GM12878 (cell line): Measurements from ENCODE around the gene DVL2. TPM values are rescaled to one million over a fixed set of nuclear protein-coding genes. Genes with fewer than 3 reads are reported as not detected.

Source experiments
- ATF2 ChIP-seq: IDR thresholded peaks from 2 replicates; pipeline ENCODE4 v1.6.1; 2012; ENCODE audit warnings: low read length, inconsistent platforms
- CEBPZ ChIP-seq: fragments of 150-350 bp; IDR thresholded peaks from 2 replicates; pipeline ENCODE4 v1.6.1; 2016; ENCODE audit warnings: low read depth, low read length
- EED ChIP-seq: sonication (generic); IDR thresholded peaks from 2 replicates; pipeline ENCODE4 v1.6.1; 2016; ENCODE audit warnings: antibody characterized with exemption, low read depth
- HSF1 ChIP-seq: fragments of 150-350 bp; IDR thresholded peaks from 2 replicates; pipeline ENCODE4 v1.6.1; 2014; ENCODE audit warnings: mild to moderate bottlenecking, low read depth, low read length
- IKZF1 ChIP-seq: fragments of 450-650 bp; conservative IDR thresholded peaks from 2 replicates; pipeline ENCODE4 v1.6.1; 2017; ENCODE audit warnings: antibody characterized with exemption, mild to moderate bottlenecking
- IRF4 ChIP-seq: IDR thresholded peaks from 2 replicates; pipeline ENCODE4 v1.6.1; 2011; ENCODE audit warnings: low read depth, low read length
- MLLT1 ChIP-seq: fragments of 450-650 bp; IDR thresholded peaks from 2 replicates; pipeline ENCODE4 v1.6.1; 2016; ENCODE audit warnings: mild to moderate bottlenecking
- MTA2 ChIP-seq: fragments of 450-650 bp; IDR thresholded peaks from 2 replicates; pipeline ENCODE4 v1.6.1; 2016; ENCODE audit warnings: low read depth, mild to moderate bottlenecking, moderate library complexity
- PAX8 ChIP-seq: fragments of 450-650 bp; IDR thresholded peaks from 2 replicates; pipeline ENCODE4 v1.6.1; 2017; ENCODE audit warnings: mild to moderate bottlenecking, moderate library complexity
- POLR2AphosphoS2 ChIP-seq: IDR thresholded peaks from 2 replicates; pipeline ENCODE4 v1.6.1; 2011; ENCODE audit warnings: low read depth, mild to moderate bottlenecking, low read length, improper control_type of control experiment, moderate library complexity
- REST ChIP-seq: IDR thresholded peaks from 2 replicates; pipeline ENCODE4 v1.6.1; 2012; ENCODE audit warnings: mild to moderate bottlenecking, low read depth, low read length
- RUNX3 ChIP-seq: IDR thresholded peaks from 2 replicates; pipeline ENCODE4 v1.6.1; 2012; ENCODE audit warnings: low read length, inconsistent platforms
- TARDBP ChIP-seq: IDR thresholded peaks from 2 replicates; pipeline ENCODE4 v1.6.1; 2016; ENCODE audit warnings: borderline replicate concordance
- ZBTB4 ChIP-seq: fragments of 450-650 bp; formaldehyde crosslinking; IDR thresholded peaks from 2 replicates; pipeline ENCODE4 v1.4.0; 2022; ENCODE audit warnings: mild to moderate bottlenecking, moderate library complexity
- ZNF384 ChIP-seq: IDR thresholded peaks from 2 replicates; pipeline ENCODE4 v1.6.1; 2012; ENCODE audit warnings: low read depth, mild to moderate bottlenecking, low read length, improper control_type of control experiment, borderline replicate concordance
- polyA plus RNA-seq, 11 experiments: library from polyadenylated mRNA; depleted of rRNA in 4 of 11; unstranded in 6 of 11; stranded (reverse) in 5 of 11; fragments of >200 nt; fragmentation: Nextera tagmentation in 4 of 11; fragmentation: Illumina TruSeq in 1 of 11; extraction: Ambion mirVana in 4 of 11; extraction: Trizol in 1 of 11; gene quantifications; 1 replicate in 1 of 11; 2 replicates in 10 of 11; pipeline versions ENCODE4 v1.2.1 to v1.2.3, GENCODE V29; 2011 to 2016; ENCODE audit warnings: inconsistent platforms in 2 of 11, missing spikeins in 2 of 11, low read depth in 1 of 11
- total RNA-seq, 4 experiments: library from RNA; depleted of rRNA in 3 of 4; stranded (reverse); fragments of >200 nt in 3 of 4; fragmentation: Illumina TruSeq in 1 of 4; extraction: Trizol in 1 of 4; gene quantifications; 2 replicates each; pipeline versions ENCODE4 v1.2.1 to v1.2.3, GENCODE V29; 2013 to 2021

DVL2 gene
- total and polyA plus RNA-seq, 10 of the 15 experiments (the other 5 are each of a cell fraction or from before 2014, with no cell fraction given), result 0.97 to 44.8 (median 23.2) TPM

GRCh38 chr17:7191571-7192270 is 42.6 kb downstream of the DVL2 start (continued):
- TF ChIP-seq MLLT1, result no peak
- no peak for TF ChIP-seq ZNF384
- TF ChIP-seq RUNX3, result no peak
- TF ChIP-seq EED, result no peak
- no peak for TF ChIP-seq MTA2
- TF ChIP-seq ZBTB4 (CRISPR knock-in tag), result no peak
- TF ChIP-seq PAX8, result no peak
- peak; percentile 92; the same call in 1 of the 2 replicates for TF ChIP-seq TARDBP
- TF ChIP-seq IRF4, result no peak
- TF ChIP-seq REST, result peak; percentile 79; the same call in 1 of the 2 replicates
- no peak for TF ChIP-seq HSF1
- TF ChIP-seq IKZF1, result peak; percentile 92
- no peak for TF ChIP-seq ATF2
- no peak for TF ChIP-seq POLR2AphosphoS2
- TF ChIP-seq CEBPZ, result no peak
